Measurements from ENCODE around the gene CBLIF.
"Not testable (repeated sequence)": the region's sequence is repeated elsewhere in the genome, so short reads cannot be mapped to it uniquely, and the experiment has no call there.

CBLIF gene

GRCh38 chr11:59845399-59845798, at the start of gene CBLIF:
CBLIF (minus strand) TSS chr11:59845499; CDS start chr11:59845453, 46 bp downstream.
- no peak for DNase-seq (ENCODE audit: low read depth)

DNA sequence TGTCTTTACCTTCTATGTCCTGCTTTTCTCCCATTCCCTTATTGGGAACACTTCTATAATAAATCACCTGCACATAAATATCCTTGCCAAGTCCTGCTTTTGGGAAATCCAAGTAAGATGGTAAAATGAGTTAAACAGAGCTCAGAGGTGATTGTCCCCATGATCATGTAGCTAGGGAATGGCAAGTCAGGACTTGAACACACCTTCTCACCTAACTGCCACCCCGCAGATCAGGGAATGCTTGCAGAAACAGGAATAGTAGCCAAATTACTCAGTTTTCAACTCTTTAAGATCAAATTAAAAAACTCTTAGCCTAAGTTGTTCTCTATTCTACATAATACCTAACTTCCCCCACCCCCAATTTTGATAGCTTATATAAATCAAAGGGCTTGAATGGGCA, 49.3 kb upstream of the CBLIF start:
- DNase-seq (ENCODE audit: low read depth) = no peak

- no peak for DNase-seq (ENCODE audit: low read depth)
These were observed 46.5 kb upstream of the CBLIF start for GRCh38 chr11:59891781-59892181.

DNA sequence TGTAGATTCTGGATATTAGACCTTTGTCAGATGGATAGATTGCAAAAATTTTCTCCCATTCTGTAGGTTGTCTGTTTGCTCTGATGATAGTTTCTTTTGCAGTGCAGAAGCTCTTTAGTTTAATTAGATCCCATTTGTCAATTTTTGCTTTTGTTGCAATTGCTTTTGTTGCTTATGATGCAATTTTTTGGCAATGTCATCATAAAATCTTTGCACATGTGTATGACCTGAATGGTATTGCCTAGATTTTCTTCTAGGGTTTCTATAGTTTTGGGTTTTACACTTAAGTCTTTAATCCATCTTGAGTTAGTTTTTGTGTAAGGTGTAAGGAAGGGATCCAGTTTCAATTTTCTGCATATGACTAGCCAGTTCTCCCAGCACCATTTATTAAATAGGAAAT, 41.9 kb upstream of the CBLIF start:
- not testable (repeated sequence) for DNase-seq (ENCODE audit: low read depth)

GRCh38 chr11:59883597-59883996, 38.3 kb upstream of the CBLIF start:
- no peak for DNase-seq (ENCODE audit: low read depth)

DNA sequence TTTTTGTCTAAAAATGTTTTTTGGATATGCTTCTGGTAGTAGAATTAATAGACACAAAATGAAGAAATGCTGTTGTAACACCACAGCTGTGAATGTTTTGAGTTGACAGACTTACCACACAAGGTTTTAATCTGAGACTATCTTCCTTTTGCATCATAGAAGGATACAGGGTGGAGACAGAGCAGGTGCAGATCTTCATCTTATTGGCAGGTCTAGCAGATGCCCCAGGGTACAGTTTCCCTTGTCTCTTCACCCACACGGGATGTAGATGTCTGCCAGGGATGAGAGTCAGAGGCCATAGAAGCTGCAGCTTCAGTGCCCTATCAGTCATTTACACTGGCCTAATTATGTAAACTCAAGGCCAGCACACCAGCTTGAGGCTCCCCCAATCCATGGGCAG, 34.3 kb upstream of the CBLIF start:
- DNase-seq (ENCODE audit: low read depth) = no peak

DNA sequence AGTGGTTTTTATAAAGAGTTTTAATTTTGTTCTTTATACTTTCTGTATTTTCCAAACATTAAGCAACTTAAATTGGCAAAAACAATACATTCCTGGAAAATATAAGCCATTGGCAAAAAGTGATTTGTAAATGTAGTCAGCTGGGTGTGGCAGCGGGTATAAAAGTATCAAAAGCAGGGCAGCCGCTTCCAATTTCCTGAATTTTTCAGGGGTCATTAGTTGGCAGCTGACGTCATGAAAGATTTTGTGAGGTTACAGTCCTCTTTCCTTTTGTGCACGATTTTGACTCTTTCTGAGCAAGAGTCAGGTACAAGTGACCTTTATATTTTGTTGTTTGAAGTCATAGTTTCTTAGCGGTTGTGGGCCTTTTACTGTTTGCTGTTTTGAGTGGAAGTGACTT, 33.3 kb upstream of the CBLIF start, which contains the start of gene OOSP3:
OOSP3 (plus strand) TSS at position 208 of the 400 bp plus-strand sequence; CDS start at position 235, 27 bp downstream.
- no peak for DNase-seq (ENCODE audit: low read depth)

GRCh38 chr11:59877784-59878183, 32.5 kb upstream of the CBLIF start:
- no peak for DNase-seq (ENCODE audit: low read depth)

GRCh38 chr11:59877325-59877724, 32.0 kb upstream of the CBLIF start:
- DNase-seq (ENCODE audit: low read depth) = no peak

- DNase-seq (ENCODE audit: low read depth) = no peak
These were observed 30.7 kb upstream of the CBLIF start for GRCh38 chr11:59875856-59876519.

- no peak for DNase-seq (ENCODE audit: low read depth)
These were observed 26.8 kb upstream of the CBLIF start for GRCh38 chr11:59872076-59872475.

DNA sequence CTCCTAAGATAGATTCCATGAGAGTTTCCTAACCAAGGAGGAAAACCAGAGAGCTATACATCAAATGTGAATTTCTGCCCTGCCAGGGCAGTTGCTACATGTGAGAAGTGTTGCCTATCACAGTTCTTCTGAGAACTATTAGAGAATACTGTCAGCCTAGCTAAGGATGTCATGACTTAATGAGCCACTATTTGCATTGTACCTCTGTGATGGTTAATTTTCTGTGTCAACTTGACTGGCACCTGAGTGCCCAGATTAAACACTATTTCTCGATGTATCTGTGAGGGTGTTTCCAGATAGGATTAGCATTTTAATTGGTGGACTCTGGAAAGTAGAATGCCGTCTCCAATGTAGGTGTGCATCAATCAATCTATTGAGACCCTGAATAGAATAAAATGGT, 22.6 kb upstream of the CBLIF start:
- no peak for DNase-seq (ENCODE audit: low read depth)

GRCh38 chr11:59866836-59867235, 21.5 kb upstream of the CBLIF start:
- no peak for DNase-seq (ENCODE audit: low read depth)

DNA sequence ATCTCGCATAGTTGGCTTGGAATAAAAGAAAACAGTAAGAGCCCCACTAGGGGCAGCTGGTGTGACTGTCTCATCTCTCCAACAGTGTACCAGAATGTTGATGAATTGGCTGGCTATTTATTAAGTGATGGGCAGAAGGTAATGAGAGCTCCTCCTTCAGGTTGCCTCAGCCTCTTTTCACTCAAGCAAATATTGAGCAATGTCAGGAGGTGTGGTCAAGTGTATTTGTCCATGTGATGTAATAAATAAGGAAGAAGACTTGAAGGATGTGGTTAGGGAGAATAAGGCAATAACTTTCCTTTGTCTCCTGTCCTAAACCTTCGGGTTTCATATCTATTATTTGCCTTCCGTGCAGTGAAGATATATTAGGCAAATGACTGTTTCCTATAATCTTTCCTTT, 21.1 kb upstream of the CBLIF start, which contains the start of gene TCN1:
TCN1 (minus strand) TSS at position 91 of the 400 bp plus-strand sequence; CDS start at position 74, 17 bp downstream.
- no peak for DNase-seq (ENCODE audit: low read depth)

- DNase-seq (ENCODE audit: low read depth) = no peak
These were observed 19.7 kb upstream of the CBLIF start for GRCh38 chr11:59865031-59865430.

GRCh38 chr11:59862252-59862651, 17.0 kb upstream of the CBLIF start:
- DNase-seq (ENCODE audit: low read depth) = no peak

GRCh38 chr11:59859673-59860072, 14.4 kb upstream of the CBLIF start:
- no peak for DNase-seq (ENCODE audit: low read depth)

GRCh38 chr11:59857439-59858434, 12.4 kb upstream of the CBLIF start:
- DNase-seq (ENCODE audit: low read depth) = no peak

GRCh38 chr11:59854871-59855270, 9.6 kb upstream of the CBLIF start:
- no peak for DNase-seq (ENCODE audit: low read depth)

DNA sequence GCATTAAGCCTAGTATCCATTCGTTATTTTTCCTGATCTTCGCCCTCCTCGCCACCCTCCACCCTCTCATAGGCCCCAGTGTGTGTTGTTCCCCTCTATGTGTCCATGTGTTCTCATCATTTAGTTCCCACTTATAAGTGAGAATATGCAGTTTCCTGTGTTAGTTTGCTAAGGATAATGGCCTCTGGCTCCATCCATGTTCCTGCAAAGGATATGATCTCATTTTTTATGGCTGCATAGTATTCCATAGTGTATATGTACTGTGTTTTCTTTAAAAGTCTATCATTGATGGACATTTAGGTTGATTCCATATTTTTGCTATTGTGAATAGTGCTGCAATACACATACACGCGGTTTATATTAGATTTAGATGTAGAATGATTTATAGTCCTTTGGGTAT, 6.1 kb upstream of the CBLIF start:
- not testable (repeated sequence) for DNase-seq (ENCODE audit: low read depth)

GRCh38 chr11:59849551-59849950, 4.3 kb upstream of the CBLIF start:
- DNase-seq (ENCODE audit: low read depth) = not testable (repeated sequence)

DNA sequence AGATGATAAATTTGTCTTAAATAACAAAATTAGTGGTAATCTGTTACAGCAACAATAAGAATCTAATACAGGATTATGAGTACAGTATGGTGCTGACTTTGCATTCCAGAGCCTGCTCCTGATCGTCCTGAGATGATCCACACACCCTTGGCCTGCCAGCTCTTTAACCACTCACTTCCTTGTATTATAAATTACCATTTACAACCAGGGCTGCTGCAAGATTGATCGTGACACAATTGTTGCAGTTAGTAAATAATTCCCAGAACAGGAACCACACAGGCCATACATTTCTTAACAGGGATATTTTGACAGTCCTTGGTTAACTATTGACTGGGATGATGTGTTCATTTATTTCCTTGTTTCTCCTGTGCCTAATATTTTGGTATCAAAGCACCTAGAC, 3.8 kb upstream of the CBLIF start:
- DNase-seq (ENCODE audit: low read depth) = no peak

- DNase-seq (ENCODE audit: low read depth) = not testable (repeated sequence)
These were observed 3.1 kb upstream of the CBLIF start for GRCh38 chr11:59848439-59848838.

Measured in stimulated activated CD4-positive, alpha-beta T cell treated with anti-CD3 and anti-CD28 coated beads, Interleukin-2, amount 100 ng/mL, for 4 hours (primary cell).